Ascending aorta (tissue), 2 donors: ENCODE measurements around the gene PLAU. TPM values are rescaled to one million over a fixed set of nuclear protein-coding genes. Genes with fewer than 3 reads are reported as not detected.
A peak's percentile ranks its signal among the peaks of the same experiment; 100 is the strongest.
"Not testable (repeated sequence)": the region's sequence is repeated elsewhere in the genome, so short reads cannot be mapped to it uniquely, and the experiment has no call there.

Experiments used
- DNase-seq, 2 donors: peaks; one replicate each; pipeline ENCODE4 v3.0.0-alpha.2; 2019; ENCODE audit warnings: low spot score in 2 of 2
- H3K27ac ChIP-seq, 2 donors: fragments of 200-600 bp; sonication (generic); one replicate each; pipeline ENCODE4 v1.5.1; 2016 to 2017; ENCODE audit warnings: mild to moderate bottlenecking in 1 of 2
- H3K27me3 ChIP-seq: fragments of 200-600 bp; sonication (generic); one replicate; pipeline ENCODE4 v1.5.1; 2017
- H3K36me3 ChIP-seq, 2 donors: fragments of 200-600 bp; sonication (generic); one replicate each; pipeline ENCODE4 v1.5.1; 2016
- H3K4me1 ChIP-seq, 2 donors: fragments of 200-600 bp; sonication (generic); one replicate each; pipeline ENCODE4 v1.5.1; 2016 to 2017; ENCODE audit warnings: mild to moderate bottlenecking in 1 of 2
- H3K4me3 ChIP-seq, 2 donors: fragments of 200-600 bp; sonication (generic); one replicate each; pipeline ENCODE4 v1.5.1; 2016 to 2017; ENCODE audit warnings: mild to moderate bottlenecking in 1 of 2
- H3K9me3 ChIP-seq, 2 donors: fragments of 200-600 bp; sonication (generic); one replicate each; pipeline ENCODE4 v1.5.1; 2016
- CTCF ChIP-seq, 3 experiments: fragments of 200-600 bp in 2 of 3; fragments of 450-650 bp in 1 of 3; sonication (generic) in 2 of 3; IDR thresholded peaks; one replicate each; pipeline ENCODE4 v1.5.1; 2016 to 2019; ENCODE audit warnings: antibody characterized with exemption in 3 of 3, mild to moderate bottlenecking in 1 of 3, moderate library complexity in 1 of 3
- intact Hi-C: fragments of 100-400 bp; cut with DNase I; formaldehyde crosslinking; loops from one replicate; pipeline ENCODE4 v1.15.1; 2023
- total RNA-seq: library from RNA; depleted of rRNA; stranded (reverse); fragments of >200 nt; gene quantifications from one replicate; pipeline ENCODE4 v1.1.0, GENCODE V29; 2016

PLAU gene
- total RNA-seq, 1 donor from 2014 or later: 1.5 TPM

- intact Hi-C loops: no loop called here
- no peak for DNase-seq
- H3K36me3 ChIP-seq: peaks cover 5 to 8% of the 10 kb centered on the region in 2 donors
- no peak overlapping the region for H3K4me3 ChIP-seq
- no peak overlapping the region for H3K27ac ChIP-seq
- peaks cover 0 to 16% of the 10 kb centered on the region in 2 donors for H3K4me1 ChIP-seq
- no peaks in the 10 kb centered on the region for H3K27me3 ChIP-seq
- no peaks in the 10 kb centered on the region for H3K9me3 ChIP-seq
- TF ChIP-seq CTCF (IDR thresholded peaks at IDR 0.05): no peak
These were observed 4.4 kb downstream of the PLAU start for GRCh38 chr10:73915206-73915851.

- intact Hi-C loops: no loop called here
- TF ChIP-seq CTCF (IDR thresholded peaks at IDR 0.05): no peak
- no peaks in the 10 kb centered on the region for H3K9me3 ChIP-seq
- H3K4me1 ChIP-seq: peaks cover 0 to 5% of the 10 kb centered on the region in 2 donors
- no peak overlapping the region for H3K27ac ChIP-seq
- H3K4me3 ChIP-seq: no peak overlapping the region
- no peak for DNase-seq
- H3K27me3 ChIP-seq: no peaks in the 10 kb centered on the region
- H3K36me3 ChIP-seq: peaks cover 5 to 8% of the 10 kb centered on the region in 2 donors
These were observed 6.0 kb downstream of the PLAU start for GRCh38 chr10:73916761-73917470.

DNA sequence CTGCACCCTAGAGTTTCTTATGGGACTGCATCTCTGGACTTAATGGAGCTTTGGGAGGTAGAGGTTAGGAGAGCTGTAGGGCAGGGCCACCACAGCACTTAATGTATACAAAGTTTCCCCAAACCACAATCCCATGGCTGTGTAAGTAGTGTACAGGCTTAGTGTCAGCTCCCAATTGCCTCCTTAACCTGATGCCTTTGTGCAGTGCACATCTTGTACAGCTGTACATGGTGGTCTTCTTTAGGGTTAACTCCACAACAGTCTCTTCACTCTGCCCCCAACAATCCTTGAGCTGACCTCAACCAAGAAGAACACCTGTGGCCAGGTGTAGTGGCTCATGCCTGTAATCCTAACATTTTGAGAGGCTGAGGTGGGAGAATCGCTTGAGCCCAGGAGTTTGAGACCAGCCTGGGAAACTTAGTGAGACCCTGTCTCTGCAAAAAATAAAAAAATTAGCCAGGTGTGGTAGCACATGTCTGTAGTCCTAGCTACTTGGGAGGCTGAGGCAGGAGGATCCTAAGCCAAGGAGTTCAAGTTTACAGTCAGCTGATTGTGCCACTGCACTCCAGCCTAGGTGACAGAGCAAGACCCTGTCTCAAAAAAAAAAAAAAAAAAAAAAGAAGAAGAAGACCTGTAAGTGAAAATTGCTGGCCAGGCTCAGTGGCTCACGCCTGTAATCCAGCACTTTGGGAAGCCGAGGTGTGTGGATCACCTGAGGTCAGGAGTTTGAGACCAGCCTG is 6.8 kb downstream of the PLAU start:
- H3K4me3 ChIP-seq: no peak overlapping the region
- no peaks in the 10 kb centered on the region for H3K9me3 ChIP-seq
- no peaks in the 10 kb centered on the region for H3K27me3 ChIP-seq
- no peak overlapping the region for H3K27ac ChIP-seq
- DNase-seq: no peak
- peaks cover 0 to 4% of the 10 kb centered on the region in 2 donors for H3K4me1 ChIP-seq
- TF ChIP-seq CTCF (IDR thresholded peaks at IDR 0.05): no peak
- H3K36me3 ChIP-seq: peaks cover 5 to 8% of the 10 kb centered on the region in 2 donors
- intact Hi-C loops: no loop called here

GRCh38 chr10:73919481-73919880 is 8.5 kb downstream of the PLAU start:
- H3K27ac ChIP-seq: peak overlapping the region; percentile 42 to 58
- H3K4me1 ChIP-seq, H3K36me3 ChIP-seq, H3K27me3 ChIP-seq, H3K4me3 ChIP-seq, DNase-seq, intact Hi-C loops, H3K9me3 ChIP-seq: not testable (repeated sequence)

GRCh38 chr10:73920089-73920488 is 9.2 kb downstream of the PLAU start:
- no peaks in the 10 kb centered on the region for H3K27me3 ChIP-seq
- H3K9me3 ChIP-seq: no peaks in the 10 kb centered on the region
- intact Hi-C loops: no loop called here
- H3K4me1 ChIP-seq: peaks cover 0 to 4% of the 10 kb centered on the region in 2 donors
- no peak overlapping the region for H3K4me3 ChIP-seq
- no peak for TF ChIP-seq CTCF (IDR thresholded peaks at IDR 0.05)
- no peak for DNase-seq
- H3K36me3 ChIP-seq: peaks cover 5 to 6% of the 10 kb centered on the region in 2 donors
- H3K27ac ChIP-seq: peak overlapping the region; percentile 42 to 58
